ENCODE results near the gene TNRC6C.
"Not testable (repeated sequence)": the region's sequence is repeated elsewhere in the genome, so short reads cannot be mapped to it uniquely, and the experiment has no call there.

The TNRC6C gene

GRCh38 chr17:77966476-77966875, 8.0 kb downstream of the TNRC6C start:
- TF ChIP-seq ZNF274 (IDR thresholded peaks at IDR 0.05; ENCODE audit: low read depth, low read length): no peak

GRCh38 chr17:77968788-77969187, 10.3 kb downstream of the TNRC6C start:
- no peak for TF ChIP-seq ZNF274 (IDR thresholded peaks at IDR 0.05; ENCODE audit: low read depth, low read length)
- no peak overlapping the region for H3K4me3 ChIP-seq (ENCODE audit: low read length)

More at GRCh38 chr17:77966476-77966875, 8.0 kb downstream of the TNRC6C start:
- H3K4me3 ChIP-seq (ENCODE audit: low read length): no peak overlapping the region

- not testable (repeated sequence) for H3K4me3 ChIP-seq (ENCODE audit: low read length)
These were observed 13.8 kb downstream of the TNRC6C start for GRCh38 chr17:77972271-77972670.

GRCh38 chr17:77973953-77974352, 15.4 kb downstream of the TNRC6C start:
- H3K4me3 ChIP-seq (ENCODE audit: low read length): no peak overlapping the region
- TF ChIP-seq ZNF274 (IDR thresholded peaks at IDR 0.05; ENCODE audit: low read depth, low read length): no peak

GRCh38 chr17:77974396-77974795, 15.9 kb downstream of the TNRC6C start:
- TF ChIP-seq ZNF274 (IDR thresholded peaks at IDR 0.05; ENCODE audit: low read depth, low read length): no peak
- no peak overlapping the region for H3K4me3 ChIP-seq (ENCODE audit: low read length)

GRCh38 chr17:77982430-77982829, 23.9 kb downstream of the TNRC6C start:
- not testable (repeated sequence) for H3K4me3 ChIP-seq (ENCODE audit: low read length)

GRCh38 chr17:77990301-77990700, 31.8 kb downstream of the TNRC6C start:
- no peak for TF ChIP-seq ZNF274 (IDR thresholded peaks at IDR 0.05; ENCODE audit: low read depth, low read length)
- no peak overlapping the region for H3K4me3 ChIP-seq (ENCODE audit: low read length)

GRCh38 chr17:77993735-77994134, 35.2 kb downstream of the TNRC6C start:
- H3K4me3 ChIP-seq (ENCODE audit: low read length): not testable (repeated sequence)

GRCh38 chr17:77995146-77995852, 36.8 kb downstream of the TNRC6C start:
- TF ChIP-seq ZNF274 (IDR thresholded peaks at IDR 0.05; ENCODE audit: low read depth, low read length): no peak

GRCh38 chr17:77996256-77996655, 37.8 kb downstream of the TNRC6C start:
- TF ChIP-seq ZNF274 (IDR thresholded peaks at IDR 0.05; ENCODE audit: low read depth, low read length): no peak
- H3K4me3 ChIP-seq (ENCODE audit: low read length): no peak overlapping the region

More at GRCh38 chr17:77995146-77995852, 36.8 kb downstream of the TNRC6C start:
- no peak overlapping the region for H3K4me3 ChIP-seq (ENCODE audit: low read length)

- TF ChIP-seq ZNF274 (IDR thresholded peaks at IDR 0.05; ENCODE audit: low read depth, low read length): no peak
- H3K4me3 ChIP-seq (ENCODE audit: low read length): no peak overlapping the region
These were observed 41.1 kb downstream of the TNRC6C start for GRCh38 chr17:77999413-78000173.

- H3K4me3 ChIP-seq (ENCODE audit: low read length): no peak overlapping the region
These were observed 41.8 kb downstream of the TNRC6C start for GRCh38 chr17:78000341-78000740.

GRCh38 chr17:78001182-78001581, 42.7 kb downstream of the TNRC6C start:
- H3K4me3 ChIP-seq (ENCODE audit: low read length): no peak overlapping the region
- TF ChIP-seq ZNF274 (IDR thresholded peaks at IDR 0.05; ENCODE audit: low read depth, low read length): no peak

More at GRCh38 chr17:78000341-78000740, 41.8 kb downstream of the TNRC6C start:
- TF ChIP-seq ZNF274 (IDR thresholded peaks at IDR 0.05; ENCODE audit: low read depth, low read length): no peak

- H3K4me3 ChIP-seq (ENCODE audit: low read length): no peak overlapping the region
- TF ChIP-seq ZNF274 (IDR thresholded peaks at IDR 0.05; ENCODE audit: low read depth, low read length): no peak
These were observed 43.1 kb downstream of the TNRC6C start for GRCh38 chr17:78001612-78002011.

GRCh38 chr17:78002166-78002565, 43.7 kb downstream of the TNRC6C start:
- TF ChIP-seq ZNF274 (IDR thresholded peaks at IDR 0.05; ENCODE audit: low read depth, low read length): no peak
- no peak overlapping the region for H3K4me3 ChIP-seq (ENCODE audit: low read length)
